ENCODE measurements around the gene RGSL1.

DNA sequence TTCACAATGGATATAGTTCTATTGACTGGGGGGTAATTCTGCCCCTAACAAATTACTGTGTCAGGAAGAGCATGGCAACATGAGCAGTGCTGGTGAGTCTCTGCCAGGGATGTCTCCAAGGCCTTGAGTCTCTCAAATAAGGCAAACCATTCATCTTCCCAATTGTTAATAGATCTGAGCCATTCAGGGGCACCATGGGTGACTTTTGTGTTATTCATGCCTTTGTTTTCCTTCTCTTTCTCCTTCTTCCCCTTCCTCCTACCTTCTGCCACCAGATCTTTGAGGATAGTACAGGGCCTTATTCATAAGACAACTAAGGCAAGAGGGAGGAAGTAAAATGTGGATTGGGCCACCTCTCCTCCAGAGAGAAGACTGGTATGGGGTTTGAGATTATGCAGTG lies at the start of gene RGSL1:
- TF ChIP-seq, protein P1, sequence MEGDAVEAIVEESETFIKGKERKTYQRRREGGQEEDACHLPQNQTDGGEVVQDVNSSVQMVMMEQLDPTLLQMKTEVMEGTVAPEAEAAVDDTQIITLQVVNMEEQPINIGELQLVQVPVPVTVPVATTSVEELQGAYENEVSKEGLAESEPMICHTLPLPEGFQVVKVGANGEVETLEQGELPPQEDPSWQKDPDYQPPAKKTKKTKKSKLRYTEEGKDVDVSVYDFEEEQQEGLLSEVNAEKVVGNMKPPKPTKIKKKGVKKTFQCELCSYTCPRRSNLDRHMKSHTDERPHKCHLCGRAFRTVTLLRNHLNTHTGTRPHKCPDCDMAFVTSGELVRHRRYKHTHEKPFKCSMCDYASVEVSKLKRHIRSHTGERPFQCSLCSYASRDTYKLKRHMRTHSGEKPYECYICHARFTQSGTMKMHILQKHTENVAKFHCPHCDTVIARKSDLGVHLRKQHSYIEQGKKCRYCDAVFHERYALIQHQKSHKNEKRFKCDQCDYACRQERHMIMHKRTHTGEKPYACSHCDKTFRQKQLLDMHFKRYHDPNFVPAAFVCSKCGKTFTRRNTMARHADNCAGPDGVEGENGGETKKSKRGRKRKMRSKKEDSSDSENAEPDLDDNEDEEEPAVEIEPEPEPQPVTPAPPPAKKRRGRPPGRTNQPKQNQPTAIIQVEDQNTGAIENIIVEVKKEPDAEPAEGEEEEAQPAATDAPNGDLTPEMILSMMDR (IDR thresholded peaks at IDR 0.05; ENCODE audit: poor library complexity), result no peak
- TF ChIP-seq EZH2 (IDR thresholded peaks at IDR 0.05; ENCODE audit: borderline replicate concordance) (no peak), EZH2phosphoT487 (IDR thresholded peaks at IDR 0.05; ENCODE audit: low read depth, severe bottlenecking, unreplicated experiment) (no peak)
